AG08395 (cell line): Measurements from ENCODE around the gene MSI2.
"Not testable (repeated sequence)": the region's sequence is repeated elsewhere in the genome, so short reads cannot be mapped to it uniquely, and the experiment has no call there.

Source experiments
- DNase-seq: peaks from one replicate; pipeline ENCODE4 v3.0.0; 2012; ENCODE audit warnings: mixed read lengths, low spot score

MSI2 gene

GRCh38 chr17:57292091-57292490, 35.8 kb downstream of the MSI2 start:
- DNase-seq: no peak

- DNase-seq: no peak
Observed at GRCh38 chr17:57293077-57293476, 36.8 kb downstream of the MSI2 start.

- DNase-seq: no peak
Observed at GRCh38 chr17:57294101-57294500, 37.8 kb downstream of the MSI2 start.

- DNase-seq: peak; percentile 15
Observed at GRCh38 chr17:57294629-57295501, 38.5 kb downstream of the MSI2 start.

GRCh38 chr17:57295526-57296023, 39.3 kb downstream of the MSI2 start:
- no peak for DNase-seq

GRCh38 chr17:57296231-57296630, 39.9 kb downstream of the MSI2 start:
- DNase-seq: no peak

- DNase-seq: no peak
Observed at GRCh38 chr17:57299176-57299575, 42.9 kb downstream of the MSI2 start.

GRCh38 chr17:57300592-57300991, 44.3 kb downstream of the MSI2 start:
- DNase-seq: not testable (repeated sequence)

- DNase-seq: no peak
Observed at GRCh38 chr17:57302690-57303465, 46.6 kb downstream of the MSI2 start.

- no peak for DNase-seq
Observed at GRCh38 chr17:57305144-57305728, 48.9 kb downstream of the MSI2 start.

GRCh38 chr17:57305908-57306504, 49.7 kb downstream of the MSI2 start:
- no peak for DNase-seq

- DNase-seq: no peak
Observed at GRCh38 chr17:57308543-57309186, 52.3 kb downstream of the MSI2 start.

GRCh38 chr17:57309479-57309878, 53.2 kb downstream of the MSI2 start:
- no peak for DNase-seq

GRCh38 chr17:57311281-57312216, 55.2 kb downstream of the MSI2 start:
- DNase-seq: no peak

- DNase-seq: no peak
Observed at GRCh38 chr17:57312242-57312641, 55.9 kb downstream of the MSI2 start.

- no peak for DNase-seq
Observed at GRCh38 chr17:57313097-57313835, 56.9 kb downstream of the MSI2 start.

- no peak for DNase-seq
Observed at GRCh38 chr17:57315061-57316015, 59.0 kb downstream of the MSI2 start.

GRCh38 chr17:57316361-57316760, 60.0 kb downstream of the MSI2 start:
- DNase-seq: no peak

GRCh38 chr17:57317079-57317478, 60.8 kb downstream of the MSI2 start:
- DNase-seq: no peak
